HepG2 (cell line): Measurements from ENCODE around the gene RAD9A. TPM values are rescaled to one million over a fixed set of nuclear protein-coding genes. Genes with fewer than 3 reads are reported as not detected.
A peak's percentile ranks its signal among the peaks of the same experiment; 100 is the strongest.

ENCODE experiments used
- ARNT2 ChIP-seq: sonication (generic); formaldehyde crosslinking; IDR thresholded peaks from 2 replicates; pipeline ENCODE4 v1.8.0; 2022; ENCODE audit warnings: mild to moderate bottlenecking, low read depth, missing genetic modification reagents, moderate library complexity
- BATF2 ChIP-seq: sonication (generic); formaldehyde crosslinking; IDR thresholded peaks from 2 replicates; pipeline ENCODE4 v1.8.0; 2022; ENCODE audit warnings: mild to moderate bottlenecking, missing genetic modification reagents, moderate library complexity
- CCAR2 ChIP-seq: fragments of 200-400 bp; formaldehyde crosslinking; optimal IDR thresholded peaks from 2 replicates; pipeline ENCODE3; 2018; ENCODE audit warnings: low read depth, mild to moderate bottlenecking, low read length, moderate library complexity
- FOXP1 ChIP-seq, 2 experiments: fragments of 450-650 bp in 1 of 2; IDR thresholded peaks; 2 replicates each; pipeline ENCODE4 v1.6.1; 2017 to 2018; ENCODE audit warnings: antibody characterized with exemption in 1 of 2
- GLI4 ChIP-seq: sonication (generic); formaldehyde crosslinking; IDR thresholded peaks from 2 replicates; pipeline ENCODE4 v1.5.1; 2020; ENCODE audit warnings: missing genetic modification reagents, mild to moderate bottlenecking, moderate library complexity, borderline replicate concordance
- HBP1 ChIP-seq: IDR thresholded peaks from 2 replicates; pipeline ENCODE4 v1.6.1; 2016; ENCODE audit warnings: low read depth, control low read depth
- HES4 ChIP-seq: sonication (generic); formaldehyde crosslinking; IDR thresholded peaks from 2 replicates; pipeline ENCODE4 v1.9.0; 2021; ENCODE audit warnings: mild to moderate bottlenecking, missing genetic modification reagents, borderline replicate concordance
- IRF2 ChIP-seq: IDR thresholded peaks from 2 replicates; pipeline ENCODE4 v1.6.1; 2018; ENCODE audit warnings: missing genetic modification reagents, missing compliant biosample characterization
- KAT2B ChIP-seq: fragments of 150-350 bp; IDR thresholded peaks from 2 replicates; pipeline ENCODE4 v1.6.1; 2014; ENCODE audit warnings: low read depth, low read length, borderline replicate concordance
- KLF16 ChIP-seq, 2 experiments: sonication (generic) in 1 of 2; formaldehyde crosslinking in 1 of 2; IDR thresholded peaks; 2 replicates each; pipeline versions ENCODE4 v1.6.1 to v1.8.0; 2016 to 2023; ENCODE audit warnings: missing genetic modification reagents in 2 of 2, missing compliant biosample characterization in 1 of 2
- MEIS1 ChIP-seq: sonication (generic); formaldehyde crosslinking; IDR thresholded peaks from 2 replicates; pipeline ENCODE4 v1.9.0; 2021; ENCODE audit warnings: mild to moderate bottlenecking, missing genetic modification reagents, moderate library complexity, borderline replicate concordance
- NR2F1 ChIP-seq, 2 experiments: fragments of 450-650 bp in 1 of 2; formaldehyde crosslinking in 1 of 2; IDR thresholded peaks; 2 replicates each; pipeline versions ENCODE4 v1.5.0 to v1.6.1; 2016 to 2020; ENCODE audit warnings: mild to moderate bottlenecking in 1 of 2, missing compliant biosample characterization in 1 of 2, missing genetic modification reagents in 1 of 2, moderate library complexity in 1 of 2
- RORA ChIP-seq: sonication (generic); formaldehyde crosslinking; IDR thresholded peaks from 2 replicates; pipeline ENCODE4 v1.5.0; 2020; ENCODE audit warnings: mild to moderate bottlenecking, missing genetic modification reagents, moderate library complexity
- SIX4 ChIP-seq: sonication (generic); formaldehyde crosslinking; IDR thresholded peaks from 2 replicates; pipeline ENCODE4 v1.4.0; 2020; ENCODE audit warnings: missing genetic modification reagents
- SP2 ChIP-seq: sonication (generic); formaldehyde crosslinking; IDR thresholded peaks from 2 replicates; pipeline ENCODE4 v1.5.1; 2020; ENCODE audit warnings: mild to moderate bottlenecking, missing genetic modification reagents
- TMF1 ChIP-seq: sonication (generic); formaldehyde crosslinking; IDR thresholded peaks from 2 replicates; pipeline ENCODE4 v1.8.1; 2022; ENCODE audit warnings: low read depth, missing genetic modification reagents
- ZBTB3 ChIP-seq: sonication (generic); formaldehyde crosslinking; IDR thresholded peaks from 2 replicates; pipeline ENCODE4 v1.4.0; 2020; ENCODE audit warnings: low read depth, mild to moderate bottlenecking, moderate library complexity, missing genetic modification reagents, borderline replicate concordance
- ZNF550 ChIP-seq: sonication (generic); formaldehyde crosslinking; IDR thresholded peaks from 2 replicates; pipeline ENCODE4 v1.4.0; 2020; ENCODE audit warnings: mild to moderate bottlenecking, missing genetic modification reagents, borderline replicate concordance
- ZNF629 ChIP-seq: sonication (generic); formaldehyde crosslinking; conservative IDR thresholded peaks from 2 replicates; pipeline ENCODE4 v1.5.0; 2020; ENCODE audit warnings: missing genetic modification reagents
- polyA plus RNA-seq, 8 experiments: library from polyadenylated mRNA; depleted of rRNA in 3 of 8; stranded (reverse) in 7 of 8; unstranded in 1 of 8; fragments of >200 nt; fragmentation: Illumina TruSeq in 4 of 8; extraction: Trizol in 4 of 8; gene quantifications; 2 replicates each; pipeline versions ENCODE4 v1.2.1 to v1.2.3, GENCODE V29; 2011 to 2016; ENCODE audit warnings: low read depth in 4 of 8, missing spikeins in 1 of 8, mixed read lengths in 1 of 8; ENCODE audit not compliant: insufficient read depth in 1 of 8
- total RNA-seq, 5 experiments: library from RNA; depleted of rRNA; stranded (reverse); fragments of >200 nt; fragmentation: Illumina TruSeq; extraction: Trizol; gene quantifications; 2 replicates each; pipeline ENCODE4 v1.2.3, GENCODE V29; 2016; ENCODE audit warnings: low read depth in 1 of 5
- TF ChIP-seq, protein P1 (sequence below): sonication (generic); formaldehyde crosslinking; IDR thresholded peaks from 2 replicates; pipeline ENCODE4 v1.9.0; 2022; ENCODE audit warnings: missing genetic modification reagents, mild to moderate bottlenecking, borderline replicate concordance
- TF ChIP-seq, protein P2 (sequence below), 2 experiments: sonication (generic) in 1 of 2; formaldehyde crosslinking in 1 of 2; IDR thresholded peaks; 2 replicates each; pipeline versions ENCODE4 v1.4.0 to v1.6.1; 2018 to 2020; ENCODE audit warnings: missing genetic modification reagents in 2 of 2, borderline replicate concordance in 1 of 2, low read depth in 1 of 2, mild to moderate bottlenecking in 1 of 2, missing biosample characterization in 1 of 2

Gene RAD9A
- total and polyA plus RNA-seq, 2 of the 13 experiments (the other 11 are each of a cell fraction or from before 2014, with no cell fraction given), result 10.1 to 15.7 TPM

DNA sequence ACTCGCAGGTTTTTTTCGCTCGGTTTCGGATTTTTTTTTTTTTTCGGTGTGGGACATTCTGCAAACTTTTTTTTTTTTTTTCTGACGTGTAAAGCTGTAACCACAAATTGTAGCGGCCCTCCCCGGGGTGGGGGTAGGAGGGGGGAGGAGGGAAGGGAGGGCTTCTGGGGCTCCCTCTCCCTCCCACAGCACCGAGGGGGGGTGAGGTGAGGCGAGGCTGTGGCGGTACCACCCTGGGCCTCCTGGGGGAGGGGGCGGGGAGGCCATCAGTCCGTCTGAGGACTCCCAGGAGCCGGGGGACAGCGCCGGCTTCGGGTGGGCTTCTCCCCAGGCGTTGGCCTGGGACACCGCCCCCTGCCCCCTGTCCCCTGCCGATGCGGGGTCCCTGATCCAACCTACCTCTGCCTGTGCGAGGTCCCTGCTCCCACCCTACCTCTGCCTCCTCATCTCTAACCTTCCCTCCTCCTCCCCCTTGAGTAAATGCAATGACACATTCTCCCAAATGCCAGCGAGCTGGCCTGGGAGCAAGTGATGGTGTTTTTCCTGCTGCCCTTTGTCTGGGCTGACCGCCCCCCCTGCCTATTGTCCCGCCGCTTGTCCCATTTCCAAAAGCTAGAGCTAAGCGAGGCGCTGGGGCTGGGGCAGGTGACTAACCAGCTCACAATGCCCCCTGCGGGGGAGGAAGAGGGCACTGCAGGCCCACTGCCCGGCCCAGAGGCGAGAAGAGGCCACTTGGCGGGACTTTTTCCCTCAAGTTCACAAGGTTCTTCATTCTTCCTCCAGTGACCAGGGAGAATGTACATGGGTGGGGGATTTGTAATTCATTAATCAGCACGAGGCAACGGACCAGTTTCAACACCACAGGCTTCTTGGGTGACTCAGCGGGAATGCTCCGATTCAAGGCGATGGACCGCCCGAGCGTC is 17.9 kb upstream of the RAD9A start (continued):
- TF ChIP-seq BATF2 (CRISPR knock-in tag) (no peak), KLF16 (CRISPR knock-in tag; IDR thresholded peaks at IDR 0.05) (no peak), TMF1 (CRISPR knock-in tag) (no peak), ZNF550 (CRISPR knock-in tag) (no peak), IRF2 (no peak), ZBTB3 (no peak), FOXP1 (IDR thresholded peaks at IDR 0.05) (no peak), FOXP1 (CRISPR knock-in tag; IDR thresholded peaks at IDR 0.05) (no peak), RORA (CRISPR knock-in tag) (no peak), HES4 (0 out of 2 replicates have a peak, but pooled peaks have one; percentile 26), NR2F1 (CRISPR knock-in tag; IDR thresholded peaks at IDR 0.05) (no peak), GLI4 (CRISPR knock-in tag) (no peak), HBP1 (CRISPR knock-in tag) (no peak), KAT2B (no peak), CCAR2 (no peak), SIX4 (CRISPR knock-in tag) (no peak), ARNT2 (CRISPR knock-in tag) (no peak), SP2 (no peak), MEIS1 (no peak), ZNF629 (CRISPR knock-in tag) (no peak)
- TF ChIP-seq, protein P1, sequence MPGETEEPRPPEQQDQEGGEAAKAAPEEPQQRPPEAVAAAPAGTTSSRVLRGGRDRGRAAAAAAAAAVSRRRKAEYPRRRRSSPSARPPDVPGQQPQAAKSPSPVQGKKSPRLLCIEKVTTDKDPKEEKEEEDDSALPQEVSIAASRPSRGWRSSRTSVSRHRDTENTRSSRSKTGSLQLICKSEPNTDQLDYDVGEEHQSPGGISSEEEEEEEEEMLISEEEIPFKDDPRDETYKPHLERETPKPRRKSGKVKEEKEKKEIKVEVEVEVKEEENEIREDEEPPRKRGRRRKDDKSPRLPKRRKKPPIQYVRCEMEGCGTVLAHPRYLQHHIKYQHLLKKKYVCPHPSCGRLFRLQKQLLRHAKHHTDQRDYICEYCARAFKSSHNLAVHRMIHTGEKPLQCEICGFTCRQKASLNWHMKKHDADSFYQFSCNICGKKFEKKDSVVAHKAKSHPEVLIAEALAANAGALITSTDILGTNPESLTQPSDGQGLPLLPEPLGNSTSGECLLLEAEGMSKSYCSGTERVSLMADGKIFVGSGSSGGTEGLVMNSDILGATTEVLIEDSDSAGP (CRISPR knock-in tag), result no peak
- TF ChIP-seq, protein P2, sequence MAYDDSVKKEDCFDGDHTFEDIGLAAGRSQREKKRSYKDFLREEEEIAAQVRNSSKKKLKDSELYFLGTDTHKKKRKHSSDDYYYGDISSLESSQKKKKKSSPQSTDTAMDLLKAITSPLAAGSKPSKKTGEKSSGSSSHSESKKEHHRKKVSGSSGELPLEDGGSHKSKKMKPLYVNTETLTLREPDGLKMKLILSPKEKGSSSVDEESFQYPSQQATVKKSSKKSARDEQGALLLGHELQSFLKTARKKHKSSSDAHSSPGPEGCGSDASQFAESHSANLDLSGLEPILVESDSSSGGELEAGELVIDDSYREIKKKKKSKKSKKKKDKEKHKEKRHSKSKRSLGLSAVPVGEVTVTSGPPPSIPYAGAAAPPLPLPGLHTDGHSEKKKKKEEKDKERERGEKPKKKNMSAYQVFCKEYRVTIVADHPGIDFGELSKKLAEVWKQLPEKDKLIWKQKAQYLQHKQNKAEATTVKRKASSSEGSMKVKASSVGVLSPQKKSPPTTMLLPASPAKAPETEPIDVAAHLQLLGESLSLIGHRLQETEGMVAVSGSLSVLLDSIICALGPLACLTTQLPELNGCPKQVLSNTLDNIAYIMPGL (CRISPR knock-in tag; IDR thresholded peaks at IDR 0.05; ENCODE audit: borderline replicate concordance in 1 of 2, low read depth in 1 of 2), result 0 out of 4 replicates have a peak, but pooled peaks have one; percentile 29 to 30
